Measurements from ENCODE around the gene TRIM9. TPM values are rescaled to one million over a fixed set of nuclear protein-coding genes. Genes with fewer than 3 reads are reported as not detected.
A peak's percentile ranks its signal among the peaks of the same experiment; 100 is the strongest.

TRIM9 gene
- total RNA-seq, 1 donor from 2014 or later, result 1.0 TPM

DNA sequence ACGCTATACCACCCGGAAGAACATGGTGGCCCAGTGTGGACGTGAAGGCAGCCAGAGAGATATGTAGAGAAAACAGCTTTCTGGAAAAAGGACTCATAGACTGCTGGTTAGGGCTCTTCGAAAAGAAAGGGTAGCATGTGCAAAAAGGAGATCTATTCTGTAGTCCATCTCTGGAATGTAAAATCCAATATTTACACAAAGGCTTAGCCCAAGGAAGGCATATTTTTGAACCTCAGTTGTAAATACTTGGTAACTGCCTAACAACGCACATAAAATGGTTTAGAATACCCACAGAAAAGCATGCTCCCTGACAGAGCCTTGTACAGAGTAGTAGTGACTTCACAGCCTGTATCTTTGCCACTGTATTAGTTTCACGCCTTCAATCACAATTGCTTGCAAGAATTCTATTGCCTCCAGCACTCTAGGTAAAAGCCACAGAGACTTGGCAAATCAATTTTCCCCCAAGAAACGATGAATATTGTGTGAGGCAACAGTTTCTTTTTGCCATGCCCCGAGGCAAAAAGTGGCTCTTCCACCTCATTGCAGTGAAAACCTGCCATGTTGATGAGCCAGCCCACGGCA, 59.2 kb downstream of the TRIM9 start:
- Histone ChIP-seq H3K9ac (ENCODE audit: low read depth in 1 of 3, low read length in 3 of 3) (no peak overlapping the region), H3K4me3 (ENCODE audit: low read length in 3 of 3) (no peak overlapping the region), H3K4me1 (ENCODE audit: control insufficient read depth in 3 of 3, insufficient read depth in 3 of 3, low read length in 3 of 3) (no peaks in the 10 kb centered on the region), H3K27me3 (ENCODE audit: control insufficient read depth in 3 of 3, insufficient read depth in 3 of 3, low read length in 3 of 3) (no peaks in the 10 kb centered on the region), H3K27ac (ENCODE audit: low read depth, low read length) (no peak overlapping the region), H3K36me3 (ENCODE audit: control insufficient read depth in 3 of 3, insufficient read depth in 3 of 3, low read length in 3 of 3) (no peaks in the 10 kb centered on the region), H3K9me3 (ENCODE audit: control insufficient read depth in 3 of 3, low read length in 3 of 3) (peaks cover 0 to 2% (median 0%) of the 10 kb centered on the region in 3 donors)

DNA sequence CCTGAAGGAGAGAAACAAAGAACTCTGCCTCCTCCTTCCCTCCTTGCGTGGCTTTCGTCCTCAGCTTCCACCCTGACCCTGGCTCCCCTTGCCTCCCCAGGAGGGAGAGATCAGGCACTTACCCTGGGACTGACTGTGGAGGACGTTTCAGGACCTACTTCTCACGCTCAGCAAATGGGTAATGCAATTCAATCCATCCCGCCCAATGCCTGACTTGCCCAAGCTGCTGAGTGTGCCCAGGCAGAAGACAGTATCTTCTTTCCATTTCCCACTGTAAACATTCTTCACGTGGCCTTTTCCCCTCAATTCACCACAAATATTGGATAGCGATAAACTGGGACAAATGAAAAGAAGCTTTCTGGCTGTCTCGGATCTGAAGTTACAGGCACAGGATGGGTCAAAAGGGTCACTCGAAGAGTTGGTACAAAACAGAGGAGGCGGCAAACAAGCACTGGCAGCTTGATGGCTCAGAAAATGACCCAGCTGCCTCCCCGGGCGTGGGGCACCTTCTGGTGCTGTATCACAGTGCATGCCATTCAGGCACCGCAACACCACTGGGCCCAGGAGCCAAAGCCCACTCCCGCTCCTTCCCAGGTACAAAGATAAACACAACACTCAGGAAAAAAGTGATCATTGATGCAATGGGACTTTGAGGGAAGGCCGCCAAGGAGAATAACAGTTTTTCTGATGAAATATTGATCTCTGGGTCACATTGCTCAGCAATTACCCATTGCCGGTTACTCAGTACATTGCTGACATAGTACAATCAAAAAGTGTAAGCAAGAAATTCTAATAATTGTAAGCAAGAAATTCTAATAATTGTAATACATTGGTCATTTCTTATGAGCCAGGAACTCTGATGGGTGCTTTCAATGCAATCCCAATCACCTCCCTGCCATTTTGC, 65.8 kb downstream of the TRIM9 start:
- no peak overlapping the region for H3K9ac ChIP-seq (ENCODE audit: low read depth in 1 of 3, low read length in 3 of 3)
- no peaks in the 10 kb centered on the region for H3K4me1 ChIP-seq (ENCODE audit: control insufficient read depth in 3 of 3, insufficient read depth in 3 of 3, low read length in 3 of 3)
- no peak overlapping the region for H3K27ac ChIP-seq (ENCODE audit: low read depth, low read length)
- no peaks in the 10 kb centered on the region for H3K9me3 ChIP-seq (ENCODE audit: control insufficient read depth in 3 of 3, low read length in 3 of 3)
- no peaks in the 10 kb centered on the region for H3K36me3 ChIP-seq (ENCODE audit: control insufficient read depth in 3 of 3, insufficient read depth in 3 of 3, low read length in 3 of 3)
- no peaks in the 10 kb centered on the region for H3K27me3 ChIP-seq (ENCODE audit: control insufficient read depth in 3 of 3, insufficient read depth in 3 of 3, low read length in 3 of 3)
- no peak overlapping the region for H3K4me3 ChIP-seq (ENCODE audit: low read length in 3 of 3)

DNA sequence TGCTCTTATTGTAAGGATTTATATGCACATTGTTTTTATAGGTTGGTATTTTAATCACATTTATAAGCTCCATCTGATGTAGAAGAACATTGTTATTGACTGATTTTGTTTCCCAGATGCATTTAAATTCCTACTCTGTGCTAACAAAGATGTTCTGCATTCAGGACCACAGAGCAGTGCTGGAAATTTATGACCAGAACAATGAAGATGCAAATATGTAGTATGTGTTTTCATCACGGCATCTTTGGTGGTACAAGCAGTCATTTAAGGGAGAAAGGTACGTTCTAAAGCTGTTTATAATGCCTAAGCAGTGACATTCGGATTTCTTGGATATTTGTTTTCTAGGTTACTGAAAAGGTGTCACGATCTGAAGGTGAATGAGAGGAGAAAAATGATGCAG, 66.5 kb downstream of the TRIM9 start:
- no peaks in the 10 kb centered on the region for H3K27me3 ChIP-seq (ENCODE audit: control insufficient read depth in 3 of 3, insufficient read depth in 3 of 3, low read length in 3 of 3)

DNA sequence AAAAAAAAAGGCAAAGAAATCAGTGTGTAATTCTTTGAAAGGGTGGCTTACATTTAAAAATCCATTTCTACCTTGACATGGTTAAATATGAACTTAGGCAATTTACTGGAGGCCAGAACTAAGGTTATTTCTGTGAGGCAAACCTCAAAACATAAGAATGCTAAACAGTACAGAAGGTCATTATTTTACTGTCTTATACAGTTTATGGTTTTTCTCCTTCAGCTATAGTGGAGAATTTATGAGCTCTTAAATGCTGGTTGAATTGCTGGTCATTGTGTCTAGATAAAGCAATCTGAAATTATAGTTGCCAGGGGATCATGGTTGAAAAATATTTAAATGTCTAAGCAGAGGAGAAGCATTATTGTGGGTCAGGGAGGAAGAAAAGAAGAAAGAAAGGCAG, 70.5 kb downstream of the TRIM9 start:
- H3K36me3 ChIP-seq (ENCODE audit: control insufficient read depth in 3 of 3, insufficient read depth in 3 of 3, low read length in 3 of 3), result no peaks in the 10 kb centered on the region
- peaks cover 5 to 9% (median 5%) of the 10 kb centered on the region in 3 donors for H3K4me1 ChIP-seq (ENCODE audit: control insufficient read depth in 3 of 3, insufficient read depth in 3 of 3, low read length in 3 of 3)
- no peaks in the 10 kb centered on the region for H3K27me3 ChIP-seq (ENCODE audit: control insufficient read depth in 3 of 3, insufficient read depth in 3 of 3, low read length in 3 of 3)
- H3K4me3 ChIP-seq (ENCODE audit: low read length in 3 of 3), result no peak overlapping the region
- no peak overlapping the region for H3K27ac ChIP-seq (ENCODE audit: low read depth, low read length)
- no peak overlapping the region for H3K9ac ChIP-seq (ENCODE audit: low read depth in 1 of 3, low read length in 3 of 3)
- no peaks in the 10 kb centered on the region for H3K9me3 ChIP-seq (ENCODE audit: control insufficient read depth in 3 of 3, low read length in 3 of 3)

More for the DNA sequence above, 66.5 kb downstream of the TRIM9 start:
- H3K9ac ChIP-seq (ENCODE audit: low read depth in 1 of 3, low read length in 3 of 3), result no peak overlapping the region
- no peaks in the 10 kb centered on the region for H3K9me3 ChIP-seq (ENCODE audit: control insufficient read depth in 3 of 3, low read length in 3 of 3)
- H3K4me3 ChIP-seq (ENCODE audit: low read length in 3 of 3), result no peak overlapping the region
- no peak overlapping the region for H3K27ac ChIP-seq (ENCODE audit: low read depth, low read length)
- no peaks in the 10 kb centered on the region for H3K36me3 ChIP-seq (ENCODE audit: control insufficient read depth in 3 of 3, insufficient read depth in 3 of 3, low read length in 3 of 3)
- no peaks in the 10 kb centered on the region for H3K4me1 ChIP-seq (ENCODE audit: control insufficient read depth in 3 of 3, insufficient read depth in 3 of 3, low read length in 3 of 3)

DNA sequence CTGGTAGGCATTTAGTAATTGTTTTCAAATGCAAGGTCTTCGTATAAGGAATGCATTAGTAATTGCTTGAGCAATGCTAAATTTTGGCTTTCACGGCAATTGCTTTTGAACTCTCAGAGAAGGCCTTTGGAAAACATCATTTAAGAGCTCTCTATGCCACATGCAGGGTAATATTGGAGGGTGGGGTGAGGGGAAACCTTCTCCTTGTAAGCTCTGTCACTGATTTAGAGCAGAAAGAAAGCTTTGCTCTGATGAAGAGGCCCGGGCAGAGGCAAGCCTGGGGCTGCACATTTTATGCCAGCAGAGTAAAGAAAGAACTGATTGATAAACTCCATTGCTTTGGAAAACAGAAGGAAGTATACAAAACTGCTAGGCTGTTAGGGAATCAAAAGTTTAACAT, 70.9 kb downstream of the TRIM9 start:
- H3K27ac ChIP-seq (ENCODE audit: low read depth, low read length), result no peak overlapping the region
- H3K27me3 ChIP-seq (ENCODE audit: control insufficient read depth in 3 of 3, insufficient read depth in 3 of 3, low read length in 3 of 3), result no peaks in the 10 kb centered on the region
- H3K4me3 ChIP-seq (ENCODE audit: low read length in 3 of 3), result no peak overlapping the region
- no peaks in the 10 kb centered on the region for H3K36me3 ChIP-seq (ENCODE audit: control insufficient read depth in 3 of 3, insufficient read depth in 3 of 3, low read length in 3 of 3)
- no peak overlapping the region for H3K9ac ChIP-seq (ENCODE audit: low read depth in 1 of 3, low read length in 3 of 3)
- H3K9me3 ChIP-seq (ENCODE audit: control insufficient read depth in 3 of 3, low read length in 3 of 3), result no peaks in the 10 kb centered on the region
- peaks cover 5 to 13% (median 5%) of the 10 kb centered on the region in 3 donors for H3K4me1 ChIP-seq (ENCODE audit: control insufficient read depth in 3 of 3, insufficient read depth in 3 of 3, low read length in 3 of 3)

- Histone ChIP-seq H3K9ac (ENCODE audit: low read depth in 1 of 3, low read length in 3 of 3) (no peak overlapping the region), H3K4me3 (ENCODE audit: low read length in 3 of 3) (no peak overlapping the region), H3K27ac (ENCODE audit: low read depth, low read length) (no peak overlapping the region)
Measured at GRCh38 chr14:51022769-51023168, 72.1 kb downstream of the TRIM9 start.

DNA sequence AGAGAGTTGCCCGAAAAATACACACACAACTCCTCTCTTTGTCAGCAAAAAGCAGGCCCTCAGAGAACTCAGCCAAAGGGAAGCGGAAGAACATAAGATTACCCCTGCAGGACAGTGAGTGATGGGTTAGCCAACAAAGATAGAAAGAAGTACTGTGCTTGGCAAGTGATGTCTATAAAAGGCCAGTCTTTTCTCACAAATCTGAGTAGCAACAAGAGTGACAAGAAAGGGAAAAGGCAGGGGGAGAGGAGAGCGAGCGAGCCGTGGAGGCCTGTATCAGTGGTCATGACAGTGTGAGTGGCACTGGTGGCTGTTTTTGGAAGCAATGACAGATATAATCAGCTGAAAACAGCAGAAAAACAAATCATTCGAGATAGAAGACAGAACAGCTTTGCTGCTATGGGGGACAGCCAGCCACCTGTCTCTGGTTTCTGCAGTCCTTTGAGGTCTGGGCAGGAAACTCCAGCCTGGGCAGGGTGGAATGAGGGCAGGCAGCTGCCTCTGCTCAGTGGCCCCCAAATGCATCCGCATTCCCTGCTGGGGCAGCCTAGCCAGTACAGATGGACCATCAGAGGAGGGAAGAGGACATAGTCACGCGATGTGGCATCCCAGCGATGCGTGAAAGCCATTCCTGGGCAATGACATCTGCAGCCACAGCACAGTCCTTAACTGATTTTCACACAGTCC, 74.7 kb downstream of the TRIM9 start:
- no peak overlapping the region for H3K9ac ChIP-seq (ENCODE audit: low read depth in 1 of 3, low read length in 3 of 3)
- no peaks in the 10 kb centered on the region for H3K9me3 ChIP-seq (ENCODE audit: control insufficient read depth in 3 of 3, low read length in 3 of 3)
- H3K4me1 ChIP-seq (ENCODE audit: control insufficient read depth in 3 of 3, insufficient read depth in 3 of 3, low read length in 3 of 3), result peaks cover 5 to 14% (median 5%) of the 10 kb centered on the region in 3 donors
- peak overlapping the region; percentile 36 for H3K27ac ChIP-seq (ENCODE audit: low read depth, low read length)
- no peaks in the 10 kb centered on the region for H3K27me3 ChIP-seq (ENCODE audit: control insufficient read depth in 3 of 3, insufficient read depth in 3 of 3, low read length in 3 of 3)
- no peaks in the 10 kb centered on the region for H3K36me3 ChIP-seq (ENCODE audit: control insufficient read depth in 3 of 3, insufficient read depth in 3 of 3, low read length in 3 of 3)
- no peak overlapping the region for H3K4me3 ChIP-seq (ENCODE audit: low read length in 3 of 3)

More at GRCh38 chr14:51022769-51023168, 72.1 kb downstream of the TRIM9 start:
- H3K36me3 ChIP-seq (ENCODE audit: control insufficient read depth in 3 of 3, insufficient read depth in 3 of 3, low read length in 3 of 3), result no peaks in the 10 kb centered on the region
- H3K27me3 ChIP-seq (ENCODE audit: control insufficient read depth in 3 of 3, insufficient read depth in 3 of 3, low read length in 3 of 3), result no peaks in the 10 kb centered on the region
- H3K9me3 ChIP-seq (ENCODE audit: control insufficient read depth in 3 of 3, low read length in 3 of 3), result no peaks in the 10 kb centered on the region
- peaks cover 5 to 14% (median 5%) of the 10 kb centered on the region in 3 donors for H3K4me1 ChIP-seq (ENCODE audit: control insufficient read depth in 3 of 3, insufficient read depth in 3 of 3, low read length in 3 of 3)

GRCh38 chr14:51019089-51019488, 75.8 kb downstream of the TRIM9 start:
- H3K4me1 ChIP-seq (ENCODE audit: control insufficient read depth in 3 of 3, insufficient read depth in 3 of 3, low read length in 3 of 3), result peaks cover 5 to 14% (median 9%) of the 10 kb centered on the region in 3 donors
- no peaks in the 10 kb centered on the region for H3K27me3 ChIP-seq (ENCODE audit: control insufficient read depth in 3 of 3, insufficient read depth in 3 of 3, low read length in 3 of 3)
- H3K9ac ChIP-seq (ENCODE audit: low read depth in 1 of 3, low read length in 3 of 3), result no peak overlapping the region
- H3K9me3 ChIP-seq (ENCODE audit: control insufficient read depth in 3 of 3, low read length in 3 of 3), result no peaks in the 10 kb centered on the region
- H3K36me3 ChIP-seq (ENCODE audit: control insufficient read depth in 3 of 3, insufficient read depth in 3 of 3, low read length in 3 of 3), result no peaks in the 10 kb centered on the region
- no peak overlapping the region for H3K27ac ChIP-seq (ENCODE audit: low read depth, low read length)
- no peak overlapping the region for H3K4me3 ChIP-seq (ENCODE audit: low read length in 3 of 3)

- H3K36me3 ChIP-seq (ENCODE audit: control insufficient read depth in 3 of 3, insufficient read depth in 3 of 3, low read length in 3 of 3), result no peaks in the 10 kb centered on the region
- peaks cover 5 to 18% (median 13%) of the 10 kb centered on the region in 3 donors for H3K4me1 ChIP-seq (ENCODE audit: control insufficient read depth in 3 of 3, insufficient read depth in 3 of 3, low read length in 3 of 3)
- H3K4me3 ChIP-seq (ENCODE audit: low read length in 3 of 3), result no peak overlapping the region
- H3K9me3 ChIP-seq (ENCODE audit: control insufficient read depth in 3 of 3, low read length in 3 of 3), result no peaks in the 10 kb centered on the region
- no peak overlapping the region for H3K9ac ChIP-seq (ENCODE audit: low read depth in 1 of 3, low read length in 3 of 3)
- H3K27me3 ChIP-seq (ENCODE audit: control insufficient read depth in 3 of 3, insufficient read depth in 3 of 3, low read length in 3 of 3), result no peaks in the 10 kb centered on the region
- no peak overlapping the region for H3K27ac ChIP-seq (ENCODE audit: low read depth, low read length)
Measured at GRCh38 chr14:51018521-51018920, 76.4 kb downstream of the TRIM9 start.

DNA sequence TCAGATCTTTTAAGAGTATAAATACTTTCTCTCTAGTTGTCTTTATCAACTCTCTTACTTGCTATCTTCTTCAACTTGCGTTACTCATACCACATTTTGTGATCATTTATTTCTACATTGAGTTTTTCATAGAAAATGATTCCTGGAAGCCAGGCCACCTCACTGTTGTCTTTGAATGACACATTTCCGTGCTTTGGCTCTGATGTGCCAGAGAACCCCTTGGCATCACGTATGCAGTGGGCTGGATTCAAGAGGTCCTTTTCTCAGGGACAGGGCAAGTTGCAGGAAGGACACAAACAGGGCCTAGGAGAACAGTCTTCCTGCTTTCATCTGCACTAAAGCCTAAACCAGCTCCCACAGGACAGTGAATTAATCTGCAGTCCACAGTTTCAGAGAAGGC, 80.3 kb downstream of the TRIM9 start:
- H3K4me3 ChIP-seq (ENCODE audit: low read length in 3 of 3), result no peak overlapping the region
- no peaks in the 10 kb centered on the region for H3K9me3 ChIP-seq (ENCODE audit: control insufficient read depth in 3 of 3, low read length in 3 of 3)
- H3K27me3 ChIP-seq (ENCODE audit: control insufficient read depth in 3 of 3, insufficient read depth in 3 of 3, low read length in 3 of 3), result no peaks in the 10 kb centered on the region
- H3K27ac ChIP-seq (ENCODE audit: low read depth, low read length), result no peak overlapping the region
- peaks cover 0 to 12% (median 8%) of the 10 kb centered on the region in 3 donors for H3K4me1 ChIP-seq (ENCODE audit: control insufficient read depth in 3 of 3, insufficient read depth in 3 of 3, low read length in 3 of 3)
- no peak overlapping the region for H3K9ac ChIP-seq (ENCODE audit: low read depth in 1 of 3, low read length in 3 of 3)
- H3K36me3 ChIP-seq (ENCODE audit: control insufficient read depth in 3 of 3, insufficient read depth in 3 of 3, low read length in 3 of 3), result no peaks in the 10 kb centered on the region
